ENCODE results near the gene NGF. TPM values are rescaled to one million over a fixed set of nuclear protein-coding genes. Genes with fewer than 3 reads are reported as not detected.

NGF gene
- polyA plus RNA-seq, 1 experiment = 6.7 TPM

GRCh38 chr1:115329965-115330364, 8.1 kb downstream of the NGF start:
- no peak for DNase-seq (ENCODE audit: low read depth, low spot score)
- no peak for TF ChIP-seq CTCF (IDR thresholded peaks at IDR 0.05; ENCODE audit: low read depth, low read length)
- Histone ChIP-seq H3K27ac (ENCODE audit: low read depth, low read length) (peak overlapping the region; percentile 92), H3K9me3 (ENCODE audit: control insufficient read depth, insufficient read depth, low read length) (no peaks in the 10 kb centered on the region), H3K4me3 (ENCODE audit: low read depth, low read length) (no peak overlapping the region), H3K27me3 (ENCODE audit: control insufficient read depth, insufficient read depth, low read length) (no peaks in the 10 kb centered on the region)
- ChIA-PET POLR2A (interaction anchor here (1.5 kb wide), 1 partner anchor 15 kb away, joined by 3 read pairs; no protein-coding TSS in a partner anchor), CTCF (interaction anchor here (1.1 to 2.1 kb wide), 2 partner anchors 139 to 266 kb away, joined by 3 to 5 read pairs; no protein-coding TSS in a partner anchor)

GRCh38 chr1:115327270-115327669, 10.8 kb downstream of the NGF start:
- Histone ChIP-seq H3K9me3 (ENCODE audit: control insufficient read depth, insufficient read depth, low read length) (no peaks in the 10 kb centered on the region), H3K27me3 (ENCODE audit: control insufficient read depth, insufficient read depth, low read length) (no peaks in the 10 kb centered on the region), H3K4me3 (ENCODE audit: low read depth, low read length) (no peak overlapping the region), H3K27ac (ENCODE audit: low read depth, low read length) (no peak overlapping the region)
- no peak for DNase-seq (ENCODE audit: low read depth, low spot score)
- POLR2A ChIA-PET = no interaction called here
- CTCF ChIA-PET = interaction anchor here (0.7 kb wide), 1 partner anchor 268 kb away, joined by 3 read pairs; no protein-coding TSS in a partner anchor
- no peak for TF ChIP-seq CTCF (IDR thresholded peaks at IDR 0.05; ENCODE audit: low read depth, low read length)

GRCh38 chr1:115326419-115326818, 11.6 kb downstream of the NGF start:
- Histone ChIP-seq H3K9me3 (ENCODE audit: control insufficient read depth, insufficient read depth, low read length) (no peaks in the 10 kb centered on the region), H3K27ac (ENCODE audit: low read depth, low read length) (no peak overlapping the region), H3K27me3 (ENCODE audit: control insufficient read depth, insufficient read depth, low read length) (no peaks in the 10 kb centered on the region), H3K4me3 (ENCODE audit: low read depth, low read length) (no peak overlapping the region)
- no peak for TF ChIP-seq CTCF (IDR thresholded peaks at IDR 0.05; ENCODE audit: low read depth, low read length)
- CTCF ChIA-PET = interaction anchor here (0.5 to 0.7 kb wide), 2 partner anchors 269 to 380 kb away, joined by 3 read pairs; no protein-coding TSS in a partner anchor
- POLR2A ChIA-PET = interaction anchor here (0.8 kb wide), 1 partner anchor 270 kb away, joined by 3 read pairs; no protein-coding TSS in a partner anchor
- DNase-seq (ENCODE audit: low read depth, low spot score) = no peak

GRCh38 chr1:115325874-115326273, 12.2 kb downstream of the NGF start:
- ChIA-PET CTCF (interaction anchor here (0.5 kb wide), 1 partner anchor 381 kb away, joined by 3 read pairs; no protein-coding TSS in a partner anchor), POLR2A (interaction anchor here (0.8 kb wide), 1 partner anchor 270 kb away, joined by 3 read pairs; no protein-coding TSS in a partner anchor)
- H3K27me3 ChIP-seq (ENCODE audit: control insufficient read depth, insufficient read depth, low read length) = no peaks in the 10 kb centered on the region
- DNase-seq (ENCODE audit: low read depth, low spot score) = no peak
- no peak for TF ChIP-seq CTCF (IDR thresholded peaks at IDR 0.05; ENCODE audit: low read depth, low read length)
- H3K4me3 ChIP-seq (ENCODE audit: low read depth, low read length) = no peak overlapping the region
- no peaks in the 10 kb centered on the region for H3K9me3 ChIP-seq (ENCODE audit: control insufficient read depth, insufficient read depth, low read length)
- no peak overlapping the region for H3K27ac ChIP-seq (ENCODE audit: low read depth, low read length)

- Histone ChIP-seq H3K27ac (ENCODE audit: low read depth, low read length) (no peak overlapping the region), H3K4me3 (ENCODE audit: low read depth, low read length) (no peak overlapping the region), H3K9me3 (ENCODE audit: control insufficient read depth, insufficient read depth, low read length) (no peaks in the 10 kb centered on the region), H3K27me3 (ENCODE audit: control insufficient read depth, insufficient read depth, low read length) (no peaks in the 10 kb centered on the region)
- CTCF ChIA-PET = interaction anchor here (0.6 to 1.2 kb wide), 4 partner anchors 10 to 271 kb away, joined by 3 to 8 read pairs (median 4); no protein-coding TSS in a partner anchor
- DNase-seq (ENCODE audit: low read depth, low spot score) = no peak
- TF ChIP-seq CTCF (IDR thresholded peaks at IDR 0.05; ENCODE audit: low read depth, low read length) = no peak
- POLR2A ChIA-PET = no interaction called here
Observed at GRCh38 chr1:115324649-115325420, 13.2 kb downstream of the NGF start.

All from AG04450 (cell line).